DOHH2 (cell line): ENCODE measurements around the gene CARD11.

Experiments
- H3F3A ChIP-seq: fragments of 200-600 bp; sonication (generic), shearing (Covaris generic); 2 replicates; pipeline ENCODE4 v1.6.0; 2016; ENCODE audit warnings: antibody characterized with exemption, mild to moderate bottlenecking; ENCODE audit not compliant: control insufficient read depth, insufficient read depth
- H3K27ac ChIP-seq: fragments of 200-600 bp; sonication (generic); 2 replicates; pipeline ENCODE4 v1.5.1; 2014; ENCODE audit warnings: low read depth, mild to moderate bottlenecking, low read length, moderate library complexity
- H3K27me3 ChIP-seq: fragments of 200-600 bp; sonication (generic); 2 replicates; pipeline ENCODE4 v1.6.1; 2014; ENCODE audit warnings: mild to moderate bottlenecking, low read length, mixed read lengths; ENCODE audit not compliant: control insufficient read depth
- H3K36me3 ChIP-seq: fragments of 200-600 bp; sonication (generic); 2 replicates; pipeline ENCODE4 v1.6.1; 2014; ENCODE audit warnings: mild to moderate bottlenecking, low read length, moderate library complexity, mixed read lengths; ENCODE audit not compliant: control insufficient read depth
- H3K4me1 ChIP-seq: fragments of 200-600 bp; sonication (generic); 2 replicates; pipeline ENCODE4 v1.6.1; 2014; ENCODE audit warnings: mild to moderate bottlenecking, low read length, mixed read lengths; ENCODE audit not compliant: control insufficient read depth
- H3K4me2 ChIP-seq: fragments of 200-600 bp; sonication (generic); 2 replicates; pipeline ENCODE4 v1.6.0; 2014; ENCODE audit warnings: mild to moderate bottlenecking, low read length, moderate library complexity
- H3K4me3 ChIP-seq: fragments of 200-600 bp; sonication (generic); 2 replicates; pipeline ENCODE4 v1.5.1; 2014; ENCODE audit warnings: mild to moderate bottlenecking, low read length, mixed read lengths
- H3K79me2 ChIP-seq: fragments of 200-600 bp; sonication (generic); 2 replicates; pipeline ENCODE4 v1.6.1; 2014; ENCODE audit warnings: mild to moderate bottlenecking, low read length, mixed read lengths; ENCODE audit not compliant: control insufficient read depth
- H3K9me2 ChIP-seq: fragments of 200-600 bp; sonication (generic); replicated peaks from 2 replicates; pipeline ENCODE4 v1.6.1; 2014; ENCODE audit warnings: mild to moderate bottlenecking, low read length, mixed read lengths; ENCODE audit not compliant: control insufficient read depth
- H3K9me3 ChIP-seq: fragments of 200-600 bp; sonication (generic); 2 replicates; pipeline ENCODE4 v1.6.1; 2014; ENCODE audit warnings: antibody characterized with exemption, low read length, mixed read lengths; ENCODE audit not compliant: control insufficient read depth, insufficient read depth
- H4K20me1 ChIP-seq: fragments of 200-600 bp; sonication (generic); 2 replicates; pipeline ENCODE4 v1.6.0; 2014; ENCODE audit warnings: low read depth, mild to moderate bottlenecking, antibody characterized with exemption, low read length, moderate library complexity; ENCODE audit not compliant: control insufficient read depth, insufficient read depth
- EZH2phosphoT487 ChIP-seq: fragments of 200-600 bp; sonication (generic); IDR thresholded peaks from 2 replicates; pipeline ENCODE4 v1.6.1; 2017; ENCODE audit warnings: borderline replicate concordance, mild to moderate bottlenecking, antibody characterized with exemption, low read length, moderate library complexity, mixed read lengths
- TF ChIP-seq, protein P1 (sequence below): fragments of 200-600 bp; sonication (generic); IDR thresholded peaks from one replicate; pipeline ENCODE4 v1.5.1; 2014; ENCODE audit warnings: antibody characterized with exemption, mild to moderate bottlenecking, low read depth, low read length; ENCODE audit not compliant: poor library complexity, severe bottlenecking

Gene CARD11

DNA sequence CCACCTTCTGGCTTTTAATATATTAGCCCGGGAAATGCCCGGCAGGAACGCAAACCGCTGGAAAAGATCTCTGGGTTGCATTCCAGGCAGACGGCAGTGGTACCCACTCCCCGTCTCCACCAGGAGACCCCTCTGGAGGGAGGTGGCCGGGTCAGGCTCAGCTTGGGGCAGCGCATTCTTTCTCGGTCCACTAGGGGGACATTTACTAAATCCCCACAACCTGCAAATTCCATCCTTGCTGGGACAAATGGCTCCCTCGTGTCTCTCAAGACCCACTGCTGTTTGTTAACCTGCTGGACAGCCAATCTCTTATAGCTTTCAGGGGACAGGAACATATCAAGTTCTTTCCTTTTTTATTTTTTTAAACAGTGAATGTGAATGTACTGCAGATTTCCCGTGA is 45.8 kb upstream of the CARD11 start:
- H3K79me2 ChIP-seq = no peaks in the 10 kb centered on the region
- no peak for TF ChIP-seq EZH2phosphoT487
- TF ChIP-seq, protein P1, sequence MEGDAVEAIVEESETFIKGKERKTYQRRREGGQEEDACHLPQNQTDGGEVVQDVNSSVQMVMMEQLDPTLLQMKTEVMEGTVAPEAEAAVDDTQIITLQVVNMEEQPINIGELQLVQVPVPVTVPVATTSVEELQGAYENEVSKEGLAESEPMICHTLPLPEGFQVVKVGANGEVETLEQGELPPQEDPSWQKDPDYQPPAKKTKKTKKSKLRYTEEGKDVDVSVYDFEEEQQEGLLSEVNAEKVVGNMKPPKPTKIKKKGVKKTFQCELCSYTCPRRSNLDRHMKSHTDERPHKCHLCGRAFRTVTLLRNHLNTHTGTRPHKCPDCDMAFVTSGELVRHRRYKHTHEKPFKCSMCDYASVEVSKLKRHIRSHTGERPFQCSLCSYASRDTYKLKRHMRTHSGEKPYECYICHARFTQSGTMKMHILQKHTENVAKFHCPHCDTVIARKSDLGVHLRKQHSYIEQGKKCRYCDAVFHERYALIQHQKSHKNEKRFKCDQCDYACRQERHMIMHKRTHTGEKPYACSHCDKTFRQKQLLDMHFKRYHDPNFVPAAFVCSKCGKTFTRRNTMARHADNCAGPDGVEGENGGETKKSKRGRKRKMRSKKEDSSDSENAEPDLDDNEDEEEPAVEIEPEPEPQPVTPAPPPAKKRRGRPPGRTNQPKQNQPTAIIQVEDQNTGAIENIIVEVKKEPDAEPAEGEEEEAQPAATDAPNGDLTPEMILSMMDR = peak; percentile 84
- H3K4me3 ChIP-seq = no peak overlapping the region
- peaks cover 30% of the 10 kb centered on the region for H3K4me1 ChIP-seq
- H3K27ac ChIP-seq = no peak overlapping the region
- H3K9me2 ChIP-seq = no peaks in the 10 kb centered on the region
- H3K27me3 ChIP-seq = peaks cover 10% of the 10 kb centered on the region
- H3K4me2 ChIP-seq = no peak overlapping the region
- peaks cover 10% of the 10 kb centered on the region for H3F3A ChIP-seq
- no peaks in the 10 kb centered on the region for H4K20me1 ChIP-seq
- no peaks in the 10 kb centered on the region for H3K36me3 ChIP-seq
- H3K9me3 ChIP-seq = no peaks in the 10 kb centered on the region

DNA sequence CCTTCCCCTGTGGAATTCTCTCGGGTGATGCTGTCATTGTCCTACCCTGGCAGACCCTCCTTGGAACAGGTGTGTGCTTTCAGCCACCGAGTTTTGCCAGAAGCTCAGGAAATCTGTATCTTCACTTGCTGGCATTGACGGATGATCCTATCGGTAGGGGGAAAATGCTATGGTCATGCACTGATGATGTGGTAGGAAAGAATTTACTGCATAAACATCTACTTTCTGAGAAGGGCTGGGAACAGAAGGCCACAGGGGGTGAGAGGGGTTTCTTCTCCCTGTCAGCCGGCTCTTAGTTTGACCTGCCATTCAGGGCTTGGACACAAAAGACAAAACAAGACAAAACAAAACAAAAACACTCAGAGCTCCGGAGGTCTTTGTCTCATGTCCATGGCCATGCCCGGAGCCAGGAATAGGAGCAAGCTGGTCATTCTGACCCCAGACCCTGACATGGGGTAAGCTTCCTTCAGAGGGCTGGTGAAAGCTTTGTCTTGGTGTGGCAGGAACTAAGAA is 43.6 kb upstream of the CARD11 start:
- H3K79me2 ChIP-seq = no peaks in the 10 kb centered on the region
- TF ChIP-seq, protein P1 = no peak
- no peak for TF ChIP-seq EZH2phosphoT487
- H3K4me2 ChIP-seq = no peak overlapping the region
- H3K27ac ChIP-seq = no peak overlapping the region
- H3K36me3 ChIP-seq = no peaks in the 10 kb centered on the region
- H4K20me1 ChIP-seq = no peaks in the 10 kb centered on the region
- H3K4me1 ChIP-seq = peaks cover 26% of the 10 kb centered on the region
- peaks cover 6% of the 10 kb centered on the region for H3F3A ChIP-seq
- H3K9me3 ChIP-seq = no peaks in the 10 kb centered on the region
- H3K4me3 ChIP-seq = no peak overlapping the region
- H3K27me3 ChIP-seq = peaks cover 10% of the 10 kb centered on the region
- H3K9me2 ChIP-seq = no peaks in the 10 kb centered on the region

DNA sequence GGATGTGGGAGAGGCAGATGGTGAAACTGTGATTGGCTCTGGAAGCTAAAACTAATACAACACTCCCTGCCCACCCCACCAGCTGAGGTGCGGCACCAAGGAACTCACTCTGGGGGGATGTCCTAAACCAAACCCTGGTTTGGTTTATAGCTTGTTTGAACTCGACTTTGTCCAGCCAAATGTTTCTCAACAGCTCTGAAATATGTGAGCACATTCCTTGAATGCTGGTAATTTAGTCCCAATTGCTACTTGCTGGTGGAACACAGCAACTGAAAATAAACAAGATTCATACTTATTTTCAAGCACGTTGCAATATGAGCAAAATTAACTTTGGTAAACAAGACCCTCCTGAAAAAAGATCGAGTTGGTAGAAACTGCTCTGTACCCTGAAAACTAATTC is 39.7 kb upstream of the CARD11 start:
- Histone ChIP-seq H3K4me2 (peak overlapping the region; percentile 50), H3K27ac (no peak overlapping the region), H3K27me3 (peaks cover 10% of the 10 kb centered on the region), H3K36me3 (no peaks in the 10 kb centered on the region), H3K4me1 (peaks cover 28% of the 10 kb centered on the region), H3F3A (no peaks in the 10 kb centered on the region), H3K4me3 (no peak overlapping the region), H3K79me2 (no peaks in the 10 kb centered on the region), H3K9me2 (no peaks in the 10 kb centered on the region), H4K20me1 (no peaks in the 10 kb centered on the region), H3K9me3 (no peaks in the 10 kb centered on the region)
- TF ChIP-seq, protein P1 = no peak
- TF ChIP-seq EZH2phosphoT487 = no peak

DNA sequence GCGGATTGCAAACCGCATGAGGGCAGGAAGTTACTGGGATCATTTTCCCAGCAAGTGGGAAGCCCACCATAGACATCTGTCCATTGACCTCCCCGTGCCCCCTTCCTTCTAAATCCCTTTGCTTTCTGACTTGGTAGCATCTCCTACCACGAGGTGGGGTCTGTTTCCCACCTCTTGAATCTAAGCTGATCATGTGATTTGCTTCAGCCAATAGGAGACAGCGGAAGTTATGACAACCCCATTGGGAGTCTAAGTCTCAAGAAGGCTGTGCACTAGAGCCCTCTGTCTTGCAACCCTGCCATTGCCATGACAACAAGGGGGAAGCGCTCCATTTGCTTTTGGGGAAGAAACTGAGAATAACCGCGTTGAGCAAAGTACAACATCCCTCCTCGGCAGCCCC is 39.2 kb upstream of the CARD11 start:
- no peak for TF ChIP-seq EZH2phosphoT487
- TF ChIP-seq, protein P1 = peak; percentile 39

More for the DNA sequence above, 39.2 kb upstream of the CARD11 start:
- Histone ChIP-seq H3K4me3 (peak overlapping the region; percentile 31), H3K27ac (0 out of 2 replicates have a peak overlapping the region, but pooled peaks have one; percentile 10), H3K4me2 (peak overlapping the region; percentile 50), H3K9me2 (no peaks in the 10 kb centered on the region), H3K27me3 (peaks cover 10% of the 10 kb centered on the region), H3K9me3 (no peaks in the 10 kb centered on the region), H3K4me1 (peaks cover 31% of the 10 kb centered on the region), H3F3A (no peaks in the 10 kb centered on the region), H3K79me2 (no peaks in the 10 kb centered on the region), H4K20me1 (no peaks in the 10 kb centered on the region), H3K36me3 (no peaks in the 10 kb centered on the region)
